ENCODE measurements around the gene TRAF3IP3.

GRCh38 chr1:209710093-209710492, 45.8 kb upstream of the TRAF3IP3 start:
- TF ChIP-seq, protein P1, sequence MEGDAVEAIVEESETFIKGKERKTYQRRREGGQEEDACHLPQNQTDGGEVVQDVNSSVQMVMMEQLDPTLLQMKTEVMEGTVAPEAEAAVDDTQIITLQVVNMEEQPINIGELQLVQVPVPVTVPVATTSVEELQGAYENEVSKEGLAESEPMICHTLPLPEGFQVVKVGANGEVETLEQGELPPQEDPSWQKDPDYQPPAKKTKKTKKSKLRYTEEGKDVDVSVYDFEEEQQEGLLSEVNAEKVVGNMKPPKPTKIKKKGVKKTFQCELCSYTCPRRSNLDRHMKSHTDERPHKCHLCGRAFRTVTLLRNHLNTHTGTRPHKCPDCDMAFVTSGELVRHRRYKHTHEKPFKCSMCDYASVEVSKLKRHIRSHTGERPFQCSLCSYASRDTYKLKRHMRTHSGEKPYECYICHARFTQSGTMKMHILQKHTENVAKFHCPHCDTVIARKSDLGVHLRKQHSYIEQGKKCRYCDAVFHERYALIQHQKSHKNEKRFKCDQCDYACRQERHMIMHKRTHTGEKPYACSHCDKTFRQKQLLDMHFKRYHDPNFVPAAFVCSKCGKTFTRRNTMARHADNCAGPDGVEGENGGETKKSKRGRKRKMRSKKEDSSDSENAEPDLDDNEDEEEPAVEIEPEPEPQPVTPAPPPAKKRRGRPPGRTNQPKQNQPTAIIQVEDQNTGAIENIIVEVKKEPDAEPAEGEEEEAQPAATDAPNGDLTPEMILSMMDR (IDR thresholded peaks at IDR 0.05): no peak
- no peak for TF ChIP-seq POLR2A (IDR thresholded peaks at IDR 0.05)
